ENCODE data around the gene PPP1R14D.

Gene PPP1R14D

DNA sequence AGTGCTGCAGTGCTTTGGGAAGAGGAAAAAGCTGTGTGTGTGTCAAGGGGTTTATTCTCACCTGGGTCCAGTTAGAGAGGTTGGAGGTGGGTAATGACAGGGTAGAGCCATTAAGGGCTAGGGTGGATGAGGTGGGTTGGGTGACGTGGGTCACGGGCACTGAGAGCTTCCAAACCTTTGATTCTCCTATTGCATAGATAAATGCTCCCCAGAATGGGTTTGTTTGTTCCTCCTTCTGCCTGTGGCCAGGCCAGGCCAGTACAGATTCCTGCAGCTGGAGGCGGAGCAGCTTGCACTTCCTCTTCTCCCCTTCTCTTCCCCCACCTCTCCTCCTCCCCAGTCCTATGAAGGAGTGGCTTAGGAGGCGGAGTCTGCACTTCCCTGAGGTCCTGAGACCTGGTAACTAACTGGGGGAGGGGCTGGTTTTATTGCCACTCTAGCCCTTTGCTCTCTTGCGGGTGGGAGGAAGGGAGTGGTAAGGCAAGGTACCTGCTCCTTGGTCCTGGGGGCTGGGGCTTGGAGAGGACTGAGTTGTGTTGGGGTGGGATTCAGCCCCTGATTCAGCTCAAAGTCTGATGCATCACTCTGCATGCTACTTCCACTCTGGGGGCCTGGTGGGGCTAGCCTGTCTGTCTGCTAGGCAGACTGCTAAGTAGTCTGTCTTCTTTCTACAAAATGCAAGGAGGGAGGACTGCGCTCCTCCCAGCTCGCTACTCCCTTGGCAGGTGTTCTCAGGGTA is 18.9 kb upstream of the PPP1R14D start (continued):
- TF ChIP-seq, protein P1, sequence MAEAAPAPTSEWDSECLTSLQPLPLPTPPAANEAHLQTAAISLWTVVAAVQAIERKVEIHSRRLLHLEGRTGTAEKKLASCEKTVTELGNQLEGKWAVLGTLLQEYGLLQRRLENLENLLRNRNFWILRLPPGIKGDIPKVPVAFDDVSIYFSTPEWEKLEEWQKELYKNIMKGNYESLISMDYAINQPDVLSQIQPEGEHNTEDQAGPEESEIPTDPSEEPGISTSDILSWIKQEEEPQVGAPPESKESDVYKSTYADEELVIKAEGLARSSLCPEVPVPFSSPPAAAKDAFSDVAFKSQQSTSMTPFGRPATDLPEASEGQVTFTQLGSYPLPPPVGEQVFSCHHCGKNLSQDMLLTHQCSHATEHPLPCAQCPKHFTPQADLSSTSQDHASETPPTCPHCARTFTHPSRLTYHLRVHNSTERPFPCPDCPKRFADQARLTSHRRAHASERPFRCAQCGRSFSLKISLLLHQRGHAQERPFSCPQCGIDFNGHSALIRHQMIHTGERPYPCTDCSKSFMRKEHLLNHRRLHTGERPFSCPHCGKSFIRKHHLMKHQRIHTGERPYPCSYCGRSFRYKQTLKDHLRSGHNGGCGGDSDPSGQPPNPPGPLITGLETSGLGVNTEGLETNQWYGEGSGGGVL (tag by site-specific recombination; IDR thresholded peaks at IDR 0.05) = peak; percentile 84
- TF ChIP-seq, protein P2, sequence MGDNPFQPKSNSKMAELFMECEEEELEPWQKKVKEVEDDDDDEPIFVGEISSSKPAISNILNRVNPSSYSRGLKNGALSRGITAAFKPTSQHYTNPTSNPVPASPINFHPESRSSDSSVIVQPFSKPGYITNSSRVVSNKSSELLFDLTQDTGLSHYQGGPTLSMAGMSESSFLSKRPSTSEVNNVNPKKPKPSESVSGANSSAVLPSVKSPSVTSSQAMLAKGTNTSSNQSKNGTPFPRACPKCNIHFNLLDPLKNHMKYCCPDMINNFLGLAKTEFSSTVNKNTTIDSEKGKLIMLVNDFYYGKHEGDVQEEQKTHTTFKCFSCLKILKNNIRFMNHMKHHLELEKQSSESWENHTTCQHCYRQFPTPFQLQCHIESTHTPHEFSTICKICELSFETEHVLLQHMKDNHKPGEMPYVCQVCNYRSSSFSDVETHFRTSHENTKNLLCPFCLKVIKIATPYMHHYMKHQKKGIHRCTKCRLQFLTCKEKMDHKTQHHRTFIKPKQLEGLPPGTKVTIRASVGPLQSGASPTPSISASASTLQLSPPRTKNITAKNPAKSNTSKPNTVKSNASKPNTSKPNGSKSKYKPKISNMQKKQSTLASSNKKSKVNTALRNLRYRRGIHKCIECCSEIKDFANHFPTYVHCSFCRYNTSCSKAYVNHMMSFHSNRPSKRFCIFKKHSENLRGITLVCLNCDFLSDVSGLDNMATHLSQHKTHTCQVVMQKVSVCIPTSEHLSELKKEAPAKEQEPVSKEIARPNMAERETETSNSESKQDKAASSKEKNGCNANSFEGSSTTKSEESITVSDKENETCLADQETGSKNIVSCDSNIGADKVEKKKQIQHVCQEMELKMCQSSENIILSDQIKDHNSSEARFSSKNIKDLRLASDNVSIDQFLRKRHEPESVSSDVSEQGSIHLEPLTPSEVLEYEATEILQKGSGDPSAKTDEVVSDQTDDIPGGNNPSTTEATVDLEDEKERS (tag by site-specific recombination; IDR thresholded peaks at IDR 0.05) = no peak
- TF ChIP-seq ZFP3 (tag by site-specific recombination; IDR thresholded peaks at IDR 0.05; ENCODE audit: low read depth) (no peak), ZNF16 (tag by site-specific recombination; IDR thresholded peaks at IDR 0.05; ENCODE audit: low read depth) (no peak), ZBTB17 (tag by site-specific recombination; IDR thresholded peaks at IDR 0.05) (peak; percentile 63), ZFP69B (tag by site-specific recombination; IDR thresholded peaks at IDR 0.05) (no peak), ZNF664 (tag by site-specific recombination; IDR thresholded peaks at IDR 0.05) (no peak), WT1 (tag by site-specific recombination; IDR thresholded peaks at IDR 0.05) (peak; percentile 55; the same call in 1 of the 2 replicates), ZNF501 (tag by site-specific recombination; IDR thresholded peaks at IDR 0.05) (no peak), ZNF341 (tag by site-specific recombination; IDR thresholded peaks at IDR 0.05; ENCODE audit: low read depth) (peak; percentile 58; the same call in 1 of the 2 replicates), ZNF530 (tag by site-specific recombination; IDR thresholded peaks at IDR 0.05; ENCODE audit: low read depth) (no peak), ZNF529 (tag by site-specific recombination; IDR thresholded peaks at IDR 0.05; ENCODE audit: insufficient replicate concordance) (no peak), ZNF335 (tag by site-specific recombination; conservative IDR thresholded peaks at IDR 0.05) (0 out of 2 replicates have a peak, but pooled peaks have one; percentile 24), SP2 (tag by site-specific recombination; IDR thresholded peaks at IDR 0.05) (peak; percentile 62), ZNF211 (tag by site-specific recombination; IDR thresholded peaks at IDR 0.05; ENCODE audit: low read depth) (no peak), ZNF132 (tag by site-specific recombination; IDR thresholded peaks at IDR 0.05; ENCODE audit: borderline replicate concordance) (no peak), ZNF747 (tag by site-specific recombination; IDR thresholded peaks at IDR 0.05) (no peak), MYNN (tag by site-specific recombination; IDR thresholded peaks at IDR 0.05; ENCODE audit: borderline replicate concordance) (no peak), ZBTB1 (tag by site-specific recombination; IDR thresholded peaks at IDR 0.05) (no peak), ZNF366 (tag by site-specific recombination; conservative IDR thresholded peaks at IDR 0.05) (0 out of 2 replicates have a peak, but pooled peaks have one; percentile 31), ZNF76 (tag by site-specific recombination; IDR thresholded peaks at IDR 0.05; ENCODE audit: borderline replicate concordance, low read depth) (no peak), ZEB2 (tag by site-specific recombination; IDR thresholded peaks at IDR 0.05) (no peak), ZNF292 (tag by site-specific recombination; IDR thresholded peaks at IDR 0.05; ENCODE audit: borderline replicate concordance, low read depth) (no peak), HOXC10 (CRISPR knock-in tag; IDR thresholded peaks at IDR 0.05) (no peak), ZNF510 (tag by site-specific recombination; IDR thresholded peaks at IDR 0.05; ENCODE audit: insufficient replicate concordance) (no peak), OVOL3 (tag by site-specific recombination; IDR thresholded peaks at IDR 0.05) (no peak), ZFP41 (tag by site-specific recombination; IDR thresholded peaks at IDR 0.05; ENCODE audit: borderline replicate concordance) (no peak), ZNF621 (tag by site-specific recombination; IDR thresholded peaks at IDR 0.05) (no peak), ZNF768 (tag by site-specific recombination; IDR thresholded peaks at IDR 0.05) (no peak), ZFHX2 (tag by site-specific recombination; conservative IDR thresholded peaks at IDR 0.05) (peak; percentile 72; the same call in 1 of the 2 replicates)
- TF ChIP-seq, protein P3, sequence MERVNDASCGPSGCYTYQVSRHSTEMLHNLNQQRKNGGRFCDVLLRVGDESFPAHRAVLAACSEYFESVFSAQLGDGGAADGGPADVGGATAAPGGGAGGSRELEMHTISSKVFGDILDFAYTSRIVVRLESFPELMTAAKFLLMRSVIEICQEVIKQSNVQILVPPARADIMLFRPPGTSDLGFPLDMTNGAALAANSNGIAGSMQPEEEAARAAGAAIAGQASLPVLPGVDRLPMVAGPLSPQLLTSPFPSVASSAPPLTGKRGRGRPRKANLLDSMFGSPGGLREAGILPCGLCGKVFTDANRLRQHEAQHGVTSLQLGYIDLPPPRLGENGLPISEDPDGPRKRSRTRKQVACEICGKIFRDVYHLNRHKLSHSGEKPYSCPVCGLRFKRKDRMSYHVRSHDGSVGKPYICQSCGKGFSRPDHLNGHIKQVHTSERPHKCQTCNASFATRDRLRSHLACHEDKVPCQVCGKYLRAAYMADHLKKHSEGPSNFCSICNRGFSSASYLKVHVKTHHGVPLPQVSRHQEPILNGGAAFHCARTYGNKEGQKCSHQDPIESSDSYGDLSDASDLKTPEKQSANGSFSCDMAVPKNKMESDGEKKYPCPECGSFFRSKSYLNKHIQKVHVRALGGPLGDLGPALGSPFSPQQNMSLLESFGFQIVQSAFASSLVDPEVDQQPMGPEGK (tag by site-specific recombination; IDR thresholded peaks at IDR 0.05) = peak; percentile 44; the same call in 1 of the 2 replicates
- TF ChIP-seq, protein P4, sequence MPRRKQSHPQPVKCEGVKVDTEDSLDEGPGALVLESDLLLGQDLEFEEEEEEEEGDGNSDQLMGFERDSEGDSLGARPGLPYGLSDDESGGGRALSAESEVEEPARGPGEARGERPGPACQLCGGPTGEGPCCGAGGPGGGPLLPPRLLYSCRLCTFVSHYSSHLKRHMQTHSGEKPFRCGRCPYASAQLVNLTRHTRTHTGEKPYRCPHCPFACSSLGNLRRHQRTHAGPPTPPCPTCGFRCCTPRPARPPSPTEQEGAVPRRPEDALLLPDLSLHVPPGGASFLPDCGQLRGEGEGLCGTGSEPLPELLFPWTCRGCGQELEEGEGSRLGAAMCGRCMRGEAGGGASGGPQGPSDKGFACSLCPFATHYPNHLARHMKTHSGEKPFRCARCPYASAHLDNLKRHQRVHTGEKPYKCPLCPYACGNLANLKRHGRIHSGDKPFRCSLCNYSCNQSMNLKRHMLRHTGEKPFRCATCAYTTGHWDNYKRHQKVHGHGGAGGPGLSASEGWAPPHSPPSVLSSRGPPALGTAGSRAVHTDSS (tag by site-specific recombination; IDR thresholded peaks at IDR 0.05) = no peak

All from HEK293 (cell line).